ENCODE data around the gene FAM20C. TPM values are rescaled to one million over a fixed set of nuclear protein-coding genes. Genes with fewer than 3 reads are reported as not detected.

The FAM20C gene
- total RNA-seq, 1 experiment from 2014 or later: 62.4 TPM

DNA sequence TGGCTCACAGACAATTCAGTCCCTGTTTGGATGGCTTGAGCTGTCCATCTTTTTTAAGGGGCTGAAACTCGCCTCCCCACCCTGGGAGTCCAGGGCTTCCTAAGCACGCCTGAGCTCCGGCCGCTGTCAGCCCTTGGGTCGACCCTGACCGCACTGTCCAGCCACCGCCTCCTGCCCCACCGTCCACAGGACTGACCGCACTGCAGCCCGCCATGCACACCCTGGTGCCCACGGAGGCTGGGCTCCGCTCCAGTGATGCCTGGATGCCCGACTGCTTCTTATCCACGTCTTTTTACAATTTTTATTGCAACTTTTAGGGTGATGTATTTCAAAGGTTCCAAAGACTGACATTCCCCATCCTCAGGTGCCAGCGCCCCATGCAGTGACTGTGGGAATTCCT is 58.2 kb downstream of the FAM20C start:
- CTCF ChIA-PET: no interaction called here

DNA sequence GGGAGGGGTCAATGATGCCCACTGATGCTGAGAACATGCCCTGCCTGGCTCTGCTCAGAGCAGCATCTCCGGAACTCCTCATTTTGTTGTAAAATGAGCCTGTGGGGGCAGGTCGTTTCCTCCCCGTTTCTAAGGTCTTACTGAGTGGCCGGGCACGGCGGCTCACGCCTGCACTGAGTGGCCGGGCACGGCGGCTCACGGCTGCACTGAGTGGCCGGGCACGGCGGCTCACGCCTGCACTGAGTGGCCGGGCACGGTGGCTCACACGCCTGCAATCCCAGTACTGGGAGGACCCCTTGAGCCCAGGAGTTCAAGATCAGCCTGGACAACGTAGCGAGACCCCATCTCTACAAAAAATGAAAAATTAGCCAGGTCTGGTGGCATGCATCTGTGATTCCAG is 58.6 kb downstream of the FAM20C start:
- H3K36me3 ChIP-seq (ENCODE audit: control insufficient read depth, insufficient read depth, low read length): no peaks in the 10 kb centered on the region
- TF ChIP-seq, protein P1, sequence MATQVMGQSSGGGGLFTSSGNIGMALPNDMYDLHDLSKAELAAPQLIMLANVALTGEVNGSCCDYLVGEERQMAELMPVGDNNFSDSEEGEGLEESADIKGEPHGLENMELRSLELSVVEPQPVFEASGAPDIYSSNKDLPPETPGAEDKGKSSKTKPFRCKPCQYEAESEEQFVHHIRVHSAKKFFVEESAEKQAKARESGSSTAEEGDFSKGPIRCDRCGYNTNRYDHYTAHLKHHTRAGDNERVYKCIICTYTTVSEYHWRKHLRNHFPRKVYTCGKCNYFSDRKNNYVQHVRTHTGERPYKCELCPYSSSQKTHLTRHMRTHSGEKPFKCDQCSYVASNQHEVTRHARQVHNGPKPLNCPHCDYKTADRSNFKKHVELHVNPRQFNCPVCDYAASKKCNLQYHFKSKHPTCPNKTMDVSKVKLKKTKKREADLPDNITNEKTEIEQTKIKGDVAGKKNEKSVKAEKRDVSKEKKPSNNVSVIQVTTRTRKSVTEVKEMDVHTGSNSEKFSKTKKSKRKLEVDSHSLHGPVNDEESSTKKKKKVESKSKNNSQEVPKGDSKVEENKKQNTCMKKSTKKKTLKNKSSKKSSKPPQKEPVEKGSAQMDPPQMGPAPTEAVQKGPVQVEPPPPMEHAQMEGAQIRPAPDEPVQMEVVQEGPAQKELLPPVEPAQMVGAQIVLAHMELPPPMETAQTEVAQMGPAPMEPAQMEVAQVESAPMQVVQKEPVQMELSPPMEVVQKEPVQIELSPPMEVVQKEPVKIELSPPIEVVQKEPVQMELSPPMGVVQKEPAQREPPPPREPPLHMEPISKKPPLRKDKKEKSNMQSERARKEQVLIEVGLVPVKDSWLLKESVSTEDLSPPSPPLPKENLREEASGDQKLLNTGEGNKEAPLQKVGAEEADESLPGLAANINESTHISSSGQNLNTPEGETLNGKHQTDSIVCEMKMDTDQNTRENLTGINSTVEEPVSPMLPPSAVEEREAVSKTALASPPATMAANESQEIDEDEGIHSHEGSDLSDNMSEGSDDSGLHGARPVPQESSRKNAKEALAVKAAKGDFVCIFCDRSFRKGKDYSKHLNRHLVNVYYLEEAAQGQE (IDR thresholded peaks at IDR 0.05; ENCODE audit: insufficient read depth in 1 of 2, low read depth in 2 of 2, low read length in 1 of 2): no peak
- TF ChIP-seq, protein P2, sequence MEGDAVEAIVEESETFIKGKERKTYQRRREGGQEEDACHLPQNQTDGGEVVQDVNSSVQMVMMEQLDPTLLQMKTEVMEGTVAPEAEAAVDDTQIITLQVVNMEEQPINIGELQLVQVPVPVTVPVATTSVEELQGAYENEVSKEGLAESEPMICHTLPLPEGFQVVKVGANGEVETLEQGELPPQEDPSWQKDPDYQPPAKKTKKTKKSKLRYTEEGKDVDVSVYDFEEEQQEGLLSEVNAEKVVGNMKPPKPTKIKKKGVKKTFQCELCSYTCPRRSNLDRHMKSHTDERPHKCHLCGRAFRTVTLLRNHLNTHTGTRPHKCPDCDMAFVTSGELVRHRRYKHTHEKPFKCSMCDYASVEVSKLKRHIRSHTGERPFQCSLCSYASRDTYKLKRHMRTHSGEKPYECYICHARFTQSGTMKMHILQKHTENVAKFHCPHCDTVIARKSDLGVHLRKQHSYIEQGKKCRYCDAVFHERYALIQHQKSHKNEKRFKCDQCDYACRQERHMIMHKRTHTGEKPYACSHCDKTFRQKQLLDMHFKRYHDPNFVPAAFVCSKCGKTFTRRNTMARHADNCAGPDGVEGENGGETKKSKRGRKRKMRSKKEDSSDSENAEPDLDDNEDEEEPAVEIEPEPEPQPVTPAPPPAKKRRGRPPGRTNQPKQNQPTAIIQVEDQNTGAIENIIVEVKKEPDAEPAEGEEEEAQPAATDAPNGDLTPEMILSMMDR (IDR thresholded peaks at IDR 0.05): no peak
- TF ChIP-seq TCF7L2 (IDR thresholded peaks at IDR 0.05; ENCODE audit: low read depth, low read length): no peak
- TF ChIP-seq SIN3A (IDR thresholded peaks at IDR 0.05; ENCODE audit: borderline replicate concordance, insufficient read depth, low read depth, low read length): no peak
- TF ChIP-seq POLR2AphosphoS5 (IDR thresholded peaks at IDR 0.05; ENCODE audit: low read depth, low read length): no peak
- no peak overlapping the region for H3K27ac ChIP-seq (ENCODE audit: low read length)
- intact Hi-C loops (cut with micrococcal nuclease; ENCODE audit: unreplicated experiment): no loop called here
- BruUV-seq (replicated peaks): no TSS peak
- CTCF ChIA-PET: no interaction called here
- no peaks in the 10 kb centered on the region for H3K4me1 ChIP-seq (ENCODE audit: control insufficient read depth, insufficient read depth, low read length)
- in situ Hi-C loops (cut with HindIII; ENCODE audit: low pct_unique_long_range_greater_than_20kb, low sequenced_read_pairs): no loop called here
- H3K9me3 ChIP-seq (ENCODE audit: control insufficient read depth, insufficient read depth, low read depth, low read length): no peaks in the 10 kb centered on the region
- POLR2A ChIA-PET: no interaction called here
- H3K4me3 ChIP-seq (ENCODE audit: low read depth in 2 of 2, low read length in 2 of 2): no peak overlapping the region
- no peaks in the 10 kb centered on the region for H3K27me3 ChIP-seq (ENCODE audit: control insufficient read depth, insufficient read depth, low read length)
- ATAC-seq (no peak), DNase-seq (ENCODE audit: low read depth, low spot score) (no peak)

More for the DNA sequence above, 58.2 kb downstream of the FAM20C start:
- POLR2A ChIA-PET: no interaction called here
- Histone ChIP-seq H3K9me3 (ENCODE audit: control insufficient read depth, insufficient read depth, low read depth, low read length) (no peaks in the 10 kb centered on the region), H3K4me1 (ENCODE audit: control insufficient read depth, insufficient read depth, low read length) (no peaks in the 10 kb centered on the region), H3K27me3 (ENCODE audit: control insufficient read depth, insufficient read depth, low read length) (no peaks in the 10 kb centered on the region), H3K4me3 (ENCODE audit: low read depth in 2 of 2, low read length in 2 of 2) (no peak overlapping the region), H3K36me3 (ENCODE audit: control insufficient read depth, insufficient read depth, low read length) (no peaks in the 10 kb centered on the region), H3K27ac (ENCODE audit: low read length) (no peak overlapping the region)
- ATAC-seq (no peak), DNase-seq (ENCODE audit: low read depth, low spot score) (no peak)
- BruUV-seq (replicated peaks): no TSS peak
- intact Hi-C loops (cut with micrococcal nuclease; ENCODE audit: unreplicated experiment) (no loop called here), in situ Hi-C loops (cut with HindIII; ENCODE audit: low pct_unique_long_range_greater_than_20kb, low sequenced_read_pairs) (no loop called here)
- TF ChIP-seq TCF7L2 (IDR thresholded peaks at IDR 0.05; ENCODE audit: low read depth, low read length) (no peak), POLR2AphosphoS5 (IDR thresholded peaks at IDR 0.05; ENCODE audit: low read depth, low read length) (no peak), SIN3A (IDR thresholded peaks at IDR 0.05; ENCODE audit: borderline replicate concordance, insufficient read depth, low read depth, low read length) (no peak)
- TF ChIP-seq, protein P1 (IDR thresholded peaks at IDR 0.05; ENCODE audit: insufficient read depth in 1 of 2, low read depth in 2 of 2, low read length in 1 of 2): no peak
- TF ChIP-seq, protein P2 (IDR thresholded peaks at IDR 0.05): no peak

Measured in Panc1 (cell line).